GM12873 (cell line): ENCODE data around the gene TSPAN13.

Source experiments
- CTCF ChIP-seq: IDR thresholded peaks from 2 replicates; pipeline ENCODE4 v1.5.1; 2012; ENCODE audit warnings: low read depth, mild to moderate bottlenecking, moderate library complexity, low read length, control low read depth; ENCODE audit not compliant: insufficient read depth; ENCODE audit errors: missing control alignments

The TSPAN13 gene

GRCh38 chr7:16747102-16747501 is 6.5 kb upstream of the TSPAN13 start:
- no peak for TF ChIP-seq CTCF

DNA sequence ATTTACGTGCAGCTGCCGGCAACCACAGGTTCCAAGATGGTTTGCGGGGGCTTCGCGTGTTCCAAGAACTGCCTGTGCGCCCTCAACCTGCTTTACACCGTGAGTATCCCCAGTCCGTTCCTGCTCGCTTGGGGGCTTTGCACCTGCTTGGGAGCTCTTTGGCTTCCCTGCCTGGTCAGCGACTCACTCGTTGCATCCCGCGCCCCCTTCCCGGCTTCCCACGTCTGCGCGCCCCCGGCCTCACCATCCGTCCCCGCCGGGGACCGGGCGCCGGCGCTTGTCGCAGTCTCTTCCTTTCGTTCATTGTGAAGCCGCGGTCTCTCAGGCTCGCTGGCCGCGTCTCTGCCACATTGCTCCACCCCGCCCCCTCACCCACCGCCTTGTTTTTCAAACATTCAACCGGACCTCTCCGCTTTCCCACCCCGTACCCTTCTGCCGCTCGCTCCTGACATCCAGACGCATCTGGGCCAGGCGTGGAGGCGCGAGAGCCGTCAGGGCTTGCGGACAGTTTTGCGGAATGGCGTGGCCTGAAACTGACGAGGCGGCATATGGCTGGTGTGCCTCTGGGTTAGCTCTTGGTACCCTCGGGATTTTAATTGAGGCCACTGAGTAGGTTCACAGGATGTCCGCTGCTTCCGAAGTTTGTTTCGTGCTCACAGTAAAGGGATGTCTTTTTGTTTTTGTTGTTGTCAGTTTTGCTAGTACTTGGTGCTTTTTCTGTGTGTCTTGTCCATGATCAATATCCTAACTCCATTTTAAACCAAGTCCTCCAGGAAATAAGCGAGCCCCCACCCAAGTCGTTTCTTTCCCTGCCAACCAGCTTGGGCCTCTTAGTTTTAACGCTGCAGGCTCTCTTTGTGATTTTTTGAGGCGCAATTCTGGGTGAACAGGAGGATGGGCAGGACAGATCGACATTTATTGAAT is 639 bp downstream of the TSPAN13 start:
- no peak for TF ChIP-seq CTCF

- no peak for TF ChIP-seq CTCF
Observed at GRCh38 chr7:16754856-16755317, 1.3 kb downstream of the TSPAN13 start.

DNA sequence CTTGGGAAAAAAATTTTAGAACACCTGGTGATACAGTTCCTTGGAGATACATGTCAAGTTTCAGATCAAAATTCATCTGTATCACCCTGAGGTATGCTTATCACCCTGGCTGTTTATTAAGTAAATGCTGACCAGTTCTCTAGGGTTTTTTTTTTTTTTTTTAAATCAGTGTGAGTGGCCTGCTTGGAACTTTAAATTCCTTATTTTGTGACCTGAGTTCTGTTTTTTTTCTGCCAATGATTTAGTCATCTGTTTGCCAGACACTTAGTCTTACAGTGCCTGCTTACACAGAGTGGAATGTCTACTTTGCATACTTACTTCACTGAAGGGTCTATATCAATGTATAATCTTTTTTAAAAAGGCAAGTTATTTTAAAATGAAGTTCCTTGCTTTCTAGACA is 1.8 kb downstream of the TSPAN13 start:
- no peak for TF ChIP-seq CTCF

DNA sequence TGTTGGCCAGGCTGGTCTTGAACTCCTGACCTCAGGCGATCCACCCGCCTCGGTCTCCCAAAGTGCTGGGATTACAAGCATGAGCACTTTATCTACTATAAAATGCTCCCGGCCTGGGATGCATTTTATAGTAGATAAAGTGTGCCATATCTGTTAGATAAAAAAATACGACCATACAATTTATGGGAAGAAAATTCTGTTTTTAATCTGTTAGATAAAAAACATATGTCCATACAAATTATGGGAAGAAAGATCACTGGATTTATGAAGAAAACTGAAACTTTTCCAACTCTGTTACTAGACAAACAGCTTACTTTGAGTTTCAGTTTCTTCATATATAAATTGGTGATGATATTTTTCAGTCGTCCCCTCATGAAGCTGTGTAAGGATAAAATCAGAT is 4.5 kb downstream of the TSPAN13 start:
- no peak for TF ChIP-seq CTCF

- TF ChIP-seq CTCF, result no peak
Observed at GRCh38 chr7:16758631-16759611, 5.4 kb downstream of the TSPAN13 start.

DNA sequence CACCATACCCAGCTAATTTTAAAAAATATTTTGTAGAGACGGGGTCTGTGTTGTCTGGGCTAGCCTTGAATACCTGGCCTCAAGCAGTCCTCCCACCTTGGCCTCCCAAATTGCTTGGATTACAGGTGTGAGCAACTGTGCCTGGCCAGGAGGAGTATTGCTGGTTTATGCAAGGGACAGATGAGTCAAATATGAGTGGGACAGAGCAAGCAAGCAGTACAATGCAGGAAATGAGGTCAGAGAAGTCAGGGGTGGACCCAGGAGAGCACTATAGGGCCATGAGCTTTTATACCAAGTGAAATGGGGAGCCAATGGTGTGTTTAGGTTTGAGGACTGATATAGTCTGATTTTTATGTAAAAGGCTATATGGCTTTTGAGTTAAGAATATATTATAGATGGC is 6.3 kb downstream of the TSPAN13 start:
- TF ChIP-seq CTCF, result no peak
